RPMI8226 (cell line): ENCODE data around the gene REEP1.
A peak's percentile ranks its signal among the peaks of the same experiment; 100 is the strongest.
"Not testable (repeated sequence)": the region's sequence is repeated elsewhere in the genome, so short reads cannot be mapped to it uniquely, and the experiment has no call there.

Experiments used
- DNase-seq: peaks from one replicate; pipeline ENCODE4 v3.0.0-alpha.2; 2015

Gene REEP1

DNA sequence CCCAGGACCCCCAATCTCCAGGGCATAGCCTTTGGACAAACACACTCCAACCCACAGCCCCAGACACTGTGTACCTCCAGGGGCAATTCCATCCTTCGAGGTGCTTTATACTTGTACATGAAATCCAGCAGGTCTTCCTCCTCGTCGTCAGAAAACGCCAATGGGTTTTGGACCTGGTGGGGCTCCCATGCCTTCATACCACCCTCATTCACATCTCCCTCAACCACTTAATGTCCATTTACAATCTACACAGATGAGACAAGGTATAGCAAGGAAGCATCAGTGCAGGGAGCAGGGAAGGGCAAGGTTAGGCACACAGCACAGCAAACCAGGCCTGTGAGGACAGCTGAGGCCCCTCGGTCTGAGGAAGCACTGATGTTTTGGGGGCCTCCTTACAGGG lies 117.5 kb downstream of the REEP1 start:
- no peak for DNase-seq

DNA sequence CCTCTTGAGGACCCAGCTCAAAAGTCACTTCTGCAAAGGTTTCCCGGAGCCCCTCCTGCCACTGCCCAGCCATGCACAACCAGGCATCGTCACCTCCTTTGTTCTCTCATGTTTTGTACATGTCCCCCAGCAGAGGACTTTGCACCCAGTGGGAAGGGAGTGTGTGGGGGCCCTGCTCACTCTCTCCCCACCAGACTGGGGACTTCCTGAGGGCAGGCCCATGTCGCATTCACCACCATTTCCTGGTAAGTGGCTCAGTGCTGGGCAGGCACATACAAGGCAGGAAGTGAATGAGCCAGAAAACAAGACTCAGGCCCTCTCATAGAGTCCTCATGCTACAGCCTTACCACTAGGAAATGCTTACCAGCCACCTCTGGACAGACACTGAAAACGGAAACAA lies 119.3 kb downstream of the REEP1 start:
- no peak for DNase-seq

DNA sequence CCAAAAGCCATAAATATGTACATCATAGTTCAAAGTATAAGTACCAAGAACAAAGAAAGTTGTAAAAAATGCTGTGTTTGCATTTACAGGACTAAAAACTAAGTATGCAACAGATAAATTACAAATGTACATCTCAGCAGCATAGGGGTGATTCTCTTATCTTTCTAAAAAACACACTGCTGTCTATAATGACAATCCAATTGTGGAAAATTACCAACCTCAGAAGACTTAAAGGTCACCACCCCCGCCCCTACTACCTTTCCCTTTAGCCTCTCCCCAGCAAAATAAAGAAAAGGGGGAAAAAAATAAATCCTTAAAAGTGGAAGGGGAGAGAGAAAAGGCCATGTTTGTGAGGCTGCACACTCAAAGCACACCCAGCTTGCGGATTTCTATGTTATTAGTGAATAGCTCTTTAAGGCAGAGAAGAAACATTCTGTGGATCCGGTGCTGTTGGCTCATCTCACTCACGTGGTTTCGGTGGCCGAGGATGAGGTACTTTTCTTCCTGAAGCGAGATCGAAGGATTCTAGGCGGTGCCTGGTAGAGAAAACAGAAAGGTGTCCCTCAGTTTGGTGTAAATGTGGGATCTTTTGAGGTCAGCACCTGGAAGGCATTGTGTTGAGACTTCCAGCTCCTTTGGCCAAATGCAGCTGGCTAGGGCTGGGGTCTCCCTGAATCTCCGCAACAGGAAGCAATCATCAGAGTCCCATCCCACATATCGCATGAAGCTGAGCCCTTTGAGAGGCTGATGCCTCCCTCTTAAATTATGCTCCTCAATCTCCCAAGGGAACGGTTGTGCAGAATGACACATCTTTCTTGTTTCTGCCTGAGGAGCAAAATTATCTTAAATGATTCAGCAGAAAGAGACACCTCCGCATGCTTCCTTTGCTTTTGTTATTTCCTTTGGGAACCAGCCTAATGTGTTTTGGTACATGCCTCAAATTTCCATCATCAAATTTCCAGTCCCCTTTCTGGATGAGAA lies 120.6 kb downstream of the REEP1 start:
- no peak for DNase-seq

DNA sequence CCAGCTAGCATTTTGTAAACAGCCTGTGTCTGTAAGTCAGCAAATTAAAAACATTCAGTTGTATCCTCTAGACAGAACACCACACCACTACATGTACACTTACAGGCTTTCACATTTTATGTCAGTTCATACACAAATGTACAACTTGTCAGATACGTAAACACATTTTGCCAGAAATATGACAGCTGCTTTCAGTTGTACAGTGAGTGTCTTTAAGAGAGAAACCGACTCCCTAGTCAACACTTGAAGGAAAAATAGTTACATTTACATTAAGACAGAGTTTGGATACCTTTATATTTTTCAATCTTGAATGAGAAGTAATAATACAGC lies 123.0 kb downstream of the REEP1 start:
- no peak for DNase-seq

DNA sequence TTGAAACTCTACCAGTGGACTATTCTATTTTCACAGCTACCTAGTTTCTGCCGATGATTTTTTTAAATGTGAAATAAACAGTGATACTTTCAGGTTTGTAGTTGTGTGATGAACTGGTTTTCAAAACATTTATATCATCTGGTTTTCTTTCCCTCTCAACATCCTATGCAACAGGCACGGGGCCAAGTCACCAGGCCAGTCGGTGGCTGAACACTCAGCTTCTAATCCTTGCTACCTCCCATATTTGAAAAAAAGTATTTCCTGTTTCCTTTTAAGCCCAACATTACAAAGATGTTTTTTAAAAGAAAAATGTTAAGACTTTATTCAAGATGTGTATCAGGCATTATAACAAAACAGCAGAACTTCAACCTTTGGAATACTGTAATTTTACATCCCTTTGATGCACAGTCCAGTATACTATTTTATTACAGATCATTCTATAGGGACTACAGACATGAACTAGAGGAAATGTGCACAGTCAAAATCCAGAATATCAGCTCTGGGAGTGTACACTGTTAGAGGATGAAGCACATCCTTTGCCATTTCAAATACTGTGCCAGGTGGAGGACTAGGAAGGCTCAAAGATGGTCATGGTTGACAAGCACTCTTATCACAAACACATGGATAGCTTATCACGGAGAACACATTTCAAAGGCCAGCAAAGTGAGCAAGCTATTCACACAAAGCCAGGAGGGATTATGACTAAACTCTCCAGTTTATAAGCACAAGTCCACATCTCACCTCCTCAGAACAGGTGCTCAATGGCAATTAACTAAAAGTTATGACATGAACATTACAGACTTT lies 123.5 kb downstream of the REEP1 start:
- no peak for DNase-seq

DNA sequence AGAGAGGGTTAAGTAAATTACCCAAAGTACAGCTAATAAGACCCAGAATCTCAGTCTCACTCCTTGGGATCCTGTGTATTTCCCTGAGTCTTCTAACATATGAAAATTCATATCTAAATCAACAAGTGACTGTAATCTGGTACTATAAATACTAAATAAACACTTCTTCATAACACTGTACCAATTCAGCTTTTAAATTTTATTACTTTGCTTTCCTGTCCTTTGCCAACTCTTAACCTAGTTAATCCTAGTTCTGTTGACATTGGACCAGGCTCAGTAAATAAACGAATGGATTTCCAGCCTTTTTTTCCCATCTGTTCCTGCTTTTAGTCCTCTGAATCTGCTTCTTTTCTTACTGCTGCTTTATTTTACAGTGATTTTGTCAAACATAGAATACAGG lies 124.4 kb downstream of the REEP1 start:
- DNase-seq = no peak

DNA sequence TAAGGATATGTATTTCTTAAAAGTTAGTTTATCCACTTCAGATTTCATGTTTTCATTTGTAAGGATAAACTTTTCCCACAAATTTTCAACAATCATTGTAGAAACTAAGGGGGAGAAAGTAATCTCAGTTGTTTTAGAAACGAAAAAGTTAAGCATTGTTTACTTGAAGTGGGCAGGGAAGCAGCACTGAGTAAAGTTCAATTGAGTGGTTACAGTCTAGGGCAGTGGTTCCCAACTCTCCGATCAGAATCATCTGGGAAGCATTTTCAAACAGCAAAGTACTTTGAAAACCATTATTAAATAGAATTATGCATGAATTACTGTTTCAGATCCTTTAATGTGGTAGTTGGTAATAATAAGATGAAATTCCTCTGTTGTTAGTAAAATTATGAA lies 125.6 kb downstream of the REEP1 start:
- no peak for DNase-seq

DNA sequence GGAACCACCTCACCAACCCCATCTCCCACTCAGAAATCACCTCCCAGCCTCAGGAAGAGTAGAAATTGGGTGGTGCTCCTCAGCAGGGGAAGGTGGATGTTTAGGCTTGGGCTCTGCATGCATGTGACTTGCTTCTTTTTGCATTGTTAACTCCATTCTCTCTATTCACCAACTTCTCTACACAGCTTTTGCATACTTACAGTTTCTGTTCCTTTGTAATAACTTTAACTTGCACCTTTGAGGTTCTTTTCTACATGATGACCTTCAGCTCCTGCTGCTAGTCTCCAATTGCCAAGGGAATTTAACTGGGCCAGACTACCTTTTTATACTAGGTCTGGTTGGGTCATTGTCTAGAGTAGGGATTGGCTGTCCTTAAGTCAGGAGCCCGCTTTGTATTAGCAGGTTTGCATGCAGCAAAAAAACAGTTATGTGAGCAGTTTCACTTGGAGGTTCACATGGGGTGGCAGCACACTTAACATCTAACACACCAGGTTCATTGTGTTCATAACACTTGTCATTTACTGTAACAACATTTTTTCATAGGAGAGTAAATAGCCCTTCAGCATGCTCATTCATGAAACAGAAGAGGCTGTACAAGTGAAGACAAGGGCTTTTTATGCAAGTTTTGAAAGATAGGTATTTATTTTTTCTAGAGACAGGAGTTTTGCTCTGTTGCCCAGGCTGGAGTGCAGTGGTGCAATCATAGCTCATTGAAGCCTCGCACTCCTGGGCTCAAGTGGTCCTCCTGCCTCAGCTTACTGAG lies 126.2 kb downstream of the REEP1 start:
- no peak for DNase-seq

DNA sequence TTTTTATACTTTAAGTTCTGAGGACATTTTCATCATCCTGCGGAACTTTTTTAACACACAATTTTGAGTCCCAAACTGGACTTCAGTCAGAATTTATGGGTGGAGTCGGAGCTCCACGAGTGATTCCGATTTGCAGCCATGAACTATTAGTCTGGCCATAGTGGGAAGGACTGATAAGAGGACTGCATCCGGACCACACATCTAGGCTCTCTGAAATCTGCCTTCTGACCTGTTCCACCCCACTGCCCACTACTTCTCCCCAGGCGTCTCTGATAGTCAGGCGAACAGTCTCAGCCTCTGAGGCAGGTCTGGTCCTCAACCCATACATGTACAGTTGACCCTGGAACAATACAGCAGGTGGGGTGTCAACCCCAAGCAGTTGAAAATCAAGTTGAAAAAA lies 133.0 kb downstream of the REEP1 start:
- no peak for DNase-seq

DNA sequence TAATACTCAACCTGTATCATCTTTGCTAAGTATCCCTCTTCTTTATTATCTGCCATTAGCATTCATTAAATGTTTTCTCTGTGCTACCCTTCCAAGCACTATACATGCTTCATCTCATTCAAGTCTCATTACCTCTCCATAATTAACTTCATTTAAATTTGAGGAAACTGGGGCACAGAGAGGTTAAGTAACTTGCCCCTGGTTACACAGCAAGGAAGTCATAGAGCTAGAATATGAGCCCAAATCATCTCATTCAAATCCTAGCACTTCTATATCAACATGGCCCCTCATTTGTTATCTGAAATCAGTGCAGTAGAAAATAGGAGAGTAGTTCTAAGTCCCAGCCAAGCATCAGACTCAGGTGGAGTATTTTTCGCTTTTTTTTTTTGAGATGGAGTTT lies 133.8 kb downstream of the REEP1 start:
- DNase-seq = no peak

DNA sequence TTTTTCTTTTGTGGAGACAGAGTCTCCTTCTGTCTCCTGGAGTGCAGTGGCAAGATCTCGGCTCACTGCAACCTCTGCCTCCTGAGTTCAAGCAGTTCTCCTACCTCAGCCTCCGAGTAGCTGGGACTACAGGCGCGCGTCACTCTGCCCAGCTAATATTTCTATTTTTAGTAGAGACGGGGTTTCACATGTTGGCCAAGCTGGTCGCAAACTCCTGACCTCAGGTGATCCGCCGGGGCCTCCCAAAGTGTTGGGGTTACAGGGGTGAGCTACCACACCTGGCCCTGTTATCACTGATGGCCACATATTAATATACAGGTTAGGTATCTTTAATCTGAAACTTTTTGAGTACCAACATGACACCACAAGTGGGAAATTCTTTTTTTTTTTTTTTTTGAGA lies 134.7 kb downstream of the REEP1 start:
- peak; percentile 12 for DNase-seq

DNA sequence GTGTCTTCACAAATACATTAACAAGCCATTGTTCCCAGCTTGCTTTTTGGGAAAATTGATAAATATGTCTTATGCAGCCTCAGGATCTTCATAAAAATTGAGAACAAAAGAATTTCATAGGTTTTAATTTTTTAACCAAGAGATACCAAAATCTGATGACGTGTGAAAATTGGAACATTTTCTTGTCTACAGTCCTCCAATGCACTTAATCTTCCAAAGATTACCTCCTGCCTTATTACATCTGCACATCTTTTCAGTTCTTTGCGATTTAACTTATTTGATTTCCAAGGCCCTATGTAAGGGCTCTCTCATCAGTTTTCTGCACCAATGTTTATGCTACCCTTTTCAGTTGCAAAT lies 135.1 kb downstream of the REEP1 start:
- DNase-seq = no peak

DNA sequence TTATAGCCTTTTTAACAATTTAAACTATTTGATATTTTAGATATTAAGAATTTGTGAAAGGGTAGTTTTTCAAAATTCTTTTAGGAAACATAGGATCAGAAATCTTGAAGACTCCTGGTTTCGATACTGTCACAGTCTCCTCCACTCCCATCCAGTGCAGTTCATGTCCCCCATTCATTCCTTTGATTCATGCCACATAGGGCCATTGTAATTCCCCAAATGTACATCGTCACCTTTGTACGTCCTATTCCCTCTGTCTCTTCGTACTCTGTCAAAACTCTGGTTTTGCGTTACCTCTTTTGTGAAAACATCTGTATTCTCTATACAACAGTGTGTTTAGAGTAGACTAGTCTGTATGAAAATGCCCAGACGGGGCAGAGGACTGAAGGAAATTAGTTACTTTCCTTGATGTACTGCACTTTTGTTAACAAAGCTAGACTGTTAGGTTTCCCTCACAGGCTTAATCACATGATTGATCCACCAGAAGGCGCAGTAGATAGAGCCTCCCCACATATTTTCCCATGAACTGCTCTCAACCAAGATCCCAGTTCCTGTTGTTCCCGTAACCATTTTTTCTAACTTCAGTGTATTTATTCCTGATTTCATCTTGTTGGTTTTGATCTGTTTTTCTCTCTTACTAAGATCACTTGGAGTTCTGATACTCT lies 135.6 kb downstream of the REEP1 start:
- no peak for DNase-seq

DNA sequence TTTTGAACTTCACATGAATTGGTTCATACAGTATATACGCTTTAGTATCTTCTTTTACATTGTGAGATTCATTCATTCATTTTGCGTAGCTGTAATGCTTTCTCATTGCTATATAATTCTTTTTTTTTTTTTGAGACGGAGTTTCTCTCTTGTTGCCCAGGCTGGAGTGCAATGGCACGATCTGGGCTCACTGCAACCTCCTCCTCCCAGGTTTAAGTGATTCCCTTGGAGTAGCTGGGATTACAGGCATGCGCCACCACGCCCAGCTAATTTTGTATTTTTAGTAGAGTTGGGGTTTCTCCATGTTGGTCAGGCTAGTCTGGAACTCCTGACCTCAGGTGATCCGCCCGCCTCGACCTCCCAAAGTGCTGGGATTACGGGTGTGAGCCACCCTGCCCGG lies 136.9 kb downstream of the REEP1 start:
- DNase-seq = not testable (repeated sequence)

DNA sequence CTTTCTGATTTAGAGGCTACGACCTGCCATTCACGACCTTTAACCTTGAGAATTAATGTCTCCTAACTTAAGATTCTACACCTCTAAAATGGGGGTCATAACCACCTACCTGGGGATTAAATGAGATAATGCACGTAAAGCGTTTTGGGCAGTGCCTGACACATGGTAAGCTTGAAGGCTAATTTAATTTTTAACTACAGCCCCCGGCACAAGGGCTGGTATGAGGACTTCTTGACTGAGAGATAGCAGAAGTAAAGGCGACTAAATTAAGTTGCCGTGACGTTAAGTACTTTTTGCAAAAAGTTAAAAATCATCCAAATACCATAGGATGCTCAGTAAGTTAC lies 137.6 kb downstream of the REEP1 start:
- no peak for DNase-seq

DNA sequence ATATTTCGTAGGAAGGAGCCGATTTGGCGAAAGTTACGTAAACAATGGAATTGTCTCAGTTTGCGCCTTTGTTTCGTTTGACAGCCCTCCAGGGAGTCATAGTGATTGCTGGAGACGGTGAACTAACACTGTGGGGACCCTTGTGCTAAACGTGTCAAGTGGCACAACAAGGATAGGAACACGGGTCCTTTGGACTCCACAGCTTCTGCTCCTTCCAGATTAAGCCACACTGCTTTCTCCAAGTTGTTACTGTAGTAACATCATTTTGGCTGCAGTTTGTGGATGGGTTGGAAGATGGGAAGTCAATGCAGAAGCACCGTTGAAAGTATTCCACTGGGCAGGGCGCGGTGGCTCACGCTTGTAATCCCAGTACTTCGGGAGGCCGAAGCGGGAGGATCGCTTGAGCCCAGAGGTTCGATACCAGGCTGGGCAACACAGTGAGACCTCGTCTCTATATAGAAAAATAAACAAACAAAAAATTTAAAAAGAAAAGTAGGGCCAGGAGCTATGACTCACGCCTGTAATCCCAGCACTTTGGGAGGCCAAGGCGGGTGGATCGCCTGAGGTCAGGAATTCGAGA lies 141.5 kb downstream of the REEP1 start:
- peak; percentile 11 for DNase-seq

DNA sequence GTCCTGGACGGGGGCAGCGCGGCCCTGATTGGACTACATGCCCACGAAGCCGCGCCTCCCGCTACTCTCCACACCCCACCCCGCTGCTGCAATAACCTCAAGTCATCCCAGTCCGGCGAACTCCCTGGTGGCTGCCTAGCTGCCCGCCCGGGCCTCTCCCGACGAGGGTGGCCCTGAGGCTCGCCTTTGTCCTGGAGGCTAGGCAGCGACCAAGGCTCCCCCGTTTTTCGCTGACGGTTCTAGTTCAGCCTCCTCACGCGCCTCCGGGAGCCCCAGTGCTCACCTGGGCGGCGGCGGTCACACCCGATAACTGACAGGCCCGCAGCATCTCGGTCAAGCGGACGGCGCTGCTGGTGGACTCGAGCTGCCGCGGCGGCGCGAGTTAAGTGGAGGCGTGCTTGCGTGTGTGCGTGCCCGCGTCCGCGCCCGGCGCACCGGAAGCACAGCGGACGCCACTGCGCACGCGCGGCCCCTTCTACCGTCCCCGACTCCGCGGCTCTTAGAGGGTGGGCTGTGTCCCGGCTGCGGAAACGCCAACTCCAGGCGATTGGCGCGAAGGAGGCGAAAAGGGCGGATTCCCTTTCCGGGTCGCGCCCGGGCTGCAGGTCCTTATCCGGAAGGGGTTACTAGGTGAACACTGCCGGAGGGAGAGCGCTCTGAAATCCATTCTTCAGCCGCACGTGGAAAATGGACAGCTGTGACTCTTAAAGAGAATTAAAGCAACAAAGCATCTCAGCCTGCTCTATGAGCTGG lies 142.2 kb downstream of the REEP1 start, which contains the start of gene IMMT:
IMMT (minus strand) TSS at position 408 of the 753 bp plus-strand sequence; CDS start at position 328, 80 bp downstream.
- peak; percentile 96 for DNase-seq

DNA sequence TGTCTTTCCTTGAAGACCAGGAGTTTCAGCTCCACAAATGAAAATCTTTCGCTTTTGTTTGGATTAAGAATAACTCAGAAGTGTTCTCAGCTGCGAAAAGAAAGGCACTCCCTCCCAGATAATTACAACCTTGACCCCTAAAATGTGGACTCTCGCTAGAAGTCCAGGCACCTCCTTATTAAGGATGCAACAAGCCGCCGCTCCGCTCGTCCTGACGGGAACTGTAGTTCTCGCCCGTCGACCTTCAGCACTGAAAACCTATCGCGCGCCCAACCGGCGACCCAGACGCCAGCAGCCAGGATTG lies 142.7 kb downstream of the REEP1 start:
- DNase-seq = no peak

DNA sequence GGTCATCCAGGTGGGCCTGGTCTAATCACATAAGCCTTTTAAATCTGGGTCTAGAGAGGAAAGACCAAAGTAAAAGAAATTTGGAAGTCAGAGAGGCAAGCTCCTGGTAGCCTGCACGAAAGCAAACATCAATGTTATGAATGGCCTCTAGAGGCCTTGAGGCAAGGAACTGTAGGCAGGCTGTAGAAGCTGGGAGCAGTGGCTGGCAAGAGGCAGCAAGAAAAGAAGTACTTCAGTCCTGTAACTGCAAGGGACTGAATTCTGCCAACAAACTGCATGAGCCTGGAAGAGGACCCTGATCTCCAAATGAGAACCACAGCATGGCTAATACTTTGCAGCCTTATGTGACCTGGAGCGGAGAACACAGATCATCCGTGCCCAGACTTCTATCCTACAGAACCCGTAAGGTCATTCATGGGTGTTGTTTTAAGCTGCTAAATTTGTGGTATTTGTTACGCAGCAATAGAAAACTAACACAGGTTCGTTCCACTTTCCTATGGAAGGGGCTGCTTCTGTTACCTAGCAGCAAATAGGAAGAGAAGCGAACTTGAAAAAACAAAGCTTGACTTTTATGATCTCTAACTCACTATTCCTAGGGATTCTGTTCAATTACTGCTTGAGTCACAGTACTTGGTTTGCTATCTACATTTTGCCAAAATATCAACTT lies 143.4 kb downstream of the REEP1 start:
- DNase-seq = peak; percentile 18

DNA sequence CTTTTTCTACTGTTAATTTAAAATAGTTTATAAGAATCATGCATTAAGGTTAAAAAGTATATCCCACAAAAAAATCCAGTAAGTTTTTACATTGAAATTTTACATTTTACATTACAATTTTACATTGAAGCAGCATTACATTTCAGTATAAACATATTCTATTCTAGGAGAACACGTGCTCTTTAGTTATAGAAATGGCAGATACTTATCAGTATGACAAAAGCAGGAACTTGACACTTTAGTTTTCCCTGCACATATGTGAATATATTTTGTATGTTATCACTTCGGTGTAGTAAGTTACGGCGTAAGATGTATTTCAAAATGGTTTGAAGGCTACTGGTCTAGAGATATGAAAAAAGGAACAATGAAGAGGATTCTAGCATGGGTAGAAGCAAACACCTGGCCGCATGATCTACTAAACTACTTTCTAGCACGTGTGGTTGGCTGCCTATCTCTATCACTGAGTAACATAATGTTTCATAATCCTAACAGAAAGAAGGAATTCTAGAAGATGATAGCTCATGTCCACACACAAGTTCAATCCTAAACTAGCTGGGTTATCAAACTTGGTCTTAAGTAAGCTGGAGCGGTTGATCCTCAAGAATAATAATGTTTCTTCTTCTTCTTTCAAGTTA lies 147.5 kb downstream of the REEP1 start:
- no peak for DNase-seq

DNA sequence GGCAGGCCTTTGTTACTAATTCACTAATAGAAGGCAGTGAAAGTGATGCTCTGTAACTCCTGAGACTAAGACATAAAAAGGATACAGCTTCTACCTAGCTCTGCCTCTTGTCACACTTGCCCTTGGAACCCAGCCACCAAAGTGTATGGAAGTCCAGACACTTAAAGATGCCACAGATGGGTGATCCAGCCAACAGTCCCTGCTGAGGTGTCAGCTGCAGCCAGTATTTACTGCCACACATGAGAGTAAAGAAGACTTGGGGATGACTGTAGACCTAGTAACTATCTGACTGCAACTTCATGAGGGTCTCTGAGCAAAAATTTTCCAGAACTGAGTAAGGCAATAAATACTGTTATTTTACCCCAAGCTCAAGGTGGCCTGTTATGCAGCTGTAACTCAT lies 151.0 kb downstream of the REEP1 start:
- no peak for DNase-seq
